ENCODE measurements around the gene IL17RD. TPM values are rescaled to one million over a fixed set of nuclear protein-coding genes. Genes with fewer than 3 reads are reported as not detected.

Gene IL17RD
- total RNA-seq, 2 donors from 2014 or later, result 3.1 to 7.9 TPM

DNA sequence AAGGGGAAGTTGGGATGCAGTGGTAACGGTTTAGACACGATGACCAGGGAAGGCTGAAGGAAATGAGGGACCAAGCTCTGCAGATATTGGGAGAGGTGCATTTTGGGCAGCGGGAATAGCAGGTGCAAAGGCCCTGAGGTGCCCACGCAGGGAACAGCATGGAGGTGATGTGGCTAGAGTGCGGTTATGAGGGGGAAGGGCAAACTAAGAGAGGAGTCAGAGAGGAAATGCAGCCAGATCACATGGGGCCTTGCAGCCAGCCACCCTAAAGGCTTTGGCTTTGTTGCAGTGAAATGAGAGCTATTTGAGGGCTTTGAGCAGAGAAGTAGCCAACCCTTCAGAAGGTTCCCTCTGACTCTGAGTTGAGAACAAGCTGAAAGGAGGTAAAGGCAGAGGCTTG is 102.1 kb downstream of the IL17RD start:
- ATAC-seq (ENCODE audit: insufficient number of reproducible peaks, low FRiP score, low read depth) (no peak), DNase-seq (ENCODE audit: low spot score) (no peak)
- no peak overlapping the region for H3K4me3 ChIP-seq
- no peak overlapping the region for H3K27ac ChIP-seq
- TF ChIP-seq, protein P1, sequence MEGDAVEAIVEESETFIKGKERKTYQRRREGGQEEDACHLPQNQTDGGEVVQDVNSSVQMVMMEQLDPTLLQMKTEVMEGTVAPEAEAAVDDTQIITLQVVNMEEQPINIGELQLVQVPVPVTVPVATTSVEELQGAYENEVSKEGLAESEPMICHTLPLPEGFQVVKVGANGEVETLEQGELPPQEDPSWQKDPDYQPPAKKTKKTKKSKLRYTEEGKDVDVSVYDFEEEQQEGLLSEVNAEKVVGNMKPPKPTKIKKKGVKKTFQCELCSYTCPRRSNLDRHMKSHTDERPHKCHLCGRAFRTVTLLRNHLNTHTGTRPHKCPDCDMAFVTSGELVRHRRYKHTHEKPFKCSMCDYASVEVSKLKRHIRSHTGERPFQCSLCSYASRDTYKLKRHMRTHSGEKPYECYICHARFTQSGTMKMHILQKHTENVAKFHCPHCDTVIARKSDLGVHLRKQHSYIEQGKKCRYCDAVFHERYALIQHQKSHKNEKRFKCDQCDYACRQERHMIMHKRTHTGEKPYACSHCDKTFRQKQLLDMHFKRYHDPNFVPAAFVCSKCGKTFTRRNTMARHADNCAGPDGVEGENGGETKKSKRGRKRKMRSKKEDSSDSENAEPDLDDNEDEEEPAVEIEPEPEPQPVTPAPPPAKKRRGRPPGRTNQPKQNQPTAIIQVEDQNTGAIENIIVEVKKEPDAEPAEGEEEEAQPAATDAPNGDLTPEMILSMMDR (IDR thresholded peaks at IDR 0.05), result no peak
- H3K36me3 ChIP-seq, result no peaks in the 10 kb centered on the region
- H3K27me3 ChIP-seq (replicated peaks; ENCODE audit: insufficient read depth), result no peaks in the 10 kb centered on the region
- peaks cover 12 to 27% of the 10 kb centered on the region in 2 donors for H3K4me1 ChIP-seq (ENCODE audit: control insufficient read depth in 1 of 2, low read depth in 2 of 2)
- H3K9me3 ChIP-seq, result no peaks in the 10 kb centered on the region

DNA sequence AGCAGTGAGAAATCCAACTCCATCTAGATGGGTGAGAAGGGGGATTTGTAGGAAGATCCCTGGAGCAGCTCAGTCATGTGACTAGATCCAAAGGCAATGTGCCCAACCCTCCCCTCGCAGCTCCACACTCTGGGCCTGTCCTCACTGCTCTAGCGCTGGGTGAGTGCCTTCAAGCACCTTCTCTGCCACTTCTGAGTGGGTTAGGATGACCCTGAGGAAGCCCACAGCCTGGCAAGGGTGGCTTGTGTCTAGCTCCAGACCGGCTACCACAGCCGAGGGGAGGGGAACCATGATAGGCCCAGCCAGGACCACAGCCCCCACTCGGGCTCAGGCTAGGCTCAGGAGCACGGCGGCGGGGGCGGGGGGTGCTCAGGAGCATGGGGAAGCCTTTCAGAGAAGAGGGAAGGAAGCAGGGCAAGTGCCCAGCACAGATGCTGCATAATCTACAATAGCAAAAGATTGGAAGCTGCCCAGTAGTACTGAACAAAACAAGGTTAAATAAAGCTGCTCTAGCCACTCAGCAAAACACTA is 103.0 kb downstream of the IL17RD start:
- Histone ChIP-seq H3K9me3 (no peaks in the 10 kb centered on the region), H3K27me3 (replicated peaks; ENCODE audit: insufficient read depth) (no peaks in the 10 kb centered on the region), H3K36me3 (no peaks in the 10 kb centered on the region), H3K27ac (peak overlapping the region in 1 of 2 donors; percentile 7), H3K4me3 (no peak overlapping the region), H3K4me1 (ENCODE audit: control insufficient read depth in 1 of 2, low read depth in 2 of 2) (peaks cover 8 to 21% of the 10 kb centered on the region in 2 donors)
- ATAC-seq (ENCODE audit: insufficient number of reproducible peaks, low FRiP score, low read depth) (no peak), DNase-seq (ENCODE audit: low spot score) (no peak)
- TF ChIP-seq, protein P1 (IDR thresholded peaks at IDR 0.05), result no peak

DNA sequence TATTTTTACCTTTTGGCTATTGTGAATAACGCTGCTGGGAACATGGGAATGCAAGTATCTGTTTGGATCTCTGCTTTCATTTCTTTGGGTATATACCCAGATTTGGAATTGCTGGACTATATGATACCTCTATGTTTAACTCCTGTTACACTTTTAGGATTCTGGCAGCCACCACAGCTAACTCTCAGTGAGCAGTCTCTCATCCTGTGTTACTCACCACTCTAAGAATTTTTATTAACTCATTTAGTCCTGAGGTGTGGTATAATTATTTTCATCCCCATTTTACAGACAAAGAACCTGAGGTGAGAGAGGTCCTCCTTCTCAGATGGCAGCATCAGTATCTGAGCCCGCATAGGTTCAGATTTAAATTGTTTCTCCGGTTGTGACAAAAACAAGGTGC is 103.6 kb downstream of the IL17RD start:
- ATAC-seq (ENCODE audit: insufficient number of reproducible peaks, low FRiP score, low read depth) (no peak), DNase-seq (ENCODE audit: low spot score) (no peak)
- Histone ChIP-seq H3K9me3 (no peaks in the 10 kb centered on the region), H3K4me1 (ENCODE audit: control insufficient read depth in 1 of 2, low read depth in 2 of 2) (peaks cover 8 to 21% of the 10 kb centered on the region in 2 donors), H3K4me3 (no peak overlapping the region), H3K27ac (peak overlapping the region in 1 of 2 donors; percentile 7), H3K36me3 (no peaks in the 10 kb centered on the region), H3K27me3 (replicated peaks; ENCODE audit: insufficient read depth) (no peaks in the 10 kb centered on the region)
- TF ChIP-seq, protein P1 (IDR thresholded peaks at IDR 0.05), result no peak

DNA sequence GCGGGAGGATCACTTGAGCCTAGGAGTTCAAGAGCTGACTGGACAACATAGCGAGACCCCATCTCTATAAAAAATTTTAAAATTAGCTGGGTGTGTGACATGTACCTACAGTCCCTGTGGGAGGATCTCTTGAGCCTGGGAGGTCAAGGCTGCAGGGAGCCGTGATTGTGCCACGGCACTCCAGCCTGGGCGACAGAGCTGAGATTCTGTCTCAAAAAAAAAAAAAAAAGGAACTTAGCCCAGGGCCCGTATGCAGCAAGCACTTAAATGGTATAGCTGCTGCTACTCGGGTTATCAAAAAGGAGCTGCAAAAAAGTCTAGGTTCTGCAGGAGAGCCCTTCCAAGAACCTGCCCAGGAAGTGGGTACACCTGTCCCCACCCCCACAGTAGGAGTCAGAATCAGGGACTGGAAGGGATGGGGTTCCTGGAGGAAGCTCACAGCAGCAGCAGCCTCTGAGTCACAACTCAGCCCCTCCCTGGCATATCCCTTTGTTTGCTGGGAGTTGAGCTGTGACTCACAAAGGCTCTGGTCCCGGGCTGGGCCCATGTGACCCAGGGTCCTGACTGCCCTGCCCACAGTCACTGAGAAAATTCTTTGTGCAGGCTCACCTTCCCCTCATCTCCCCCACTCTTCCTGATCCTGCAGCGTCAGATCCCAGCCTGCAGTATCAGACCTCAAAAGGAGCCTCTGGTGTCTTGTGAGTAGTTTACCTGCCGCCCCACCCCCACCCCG is 104.9 kb downstream of the IL17RD start, which contains the start of gene SPATA12:
Gene SPATA12 (plus strand): TSS at position 576 of the 733 bp plus-strand sequence. CDS start 13,031 bp downstream, outside the sequence.
- Histone ChIP-seq H3K4me3 (peak within 1 kb of the TSS; percentile 5), H3K27ac (no peak within 1 kb of the TSS), H3K4me1 (ENCODE audit: control insufficient read depth in 1 of 2, low read depth in 2 of 2) (peaks cover 8 to 21% of the 10 kb centered on the region in 2 donors), H3K36me3 (no peaks in the 10 kb centered on the region), H3K9me3 (no peaks in the 10 kb centered on the region), H3K27me3 (replicated peaks; ENCODE audit: insufficient read depth) (no peaks in the 10 kb centered on the region)
- peak; percentile 40 for DNase-seq (ENCODE audit: low spot score)
- peak; percentile 82 for ATAC-seq (ENCODE audit: insufficient number of reproducible peaks, low FRiP score, low read depth)
- TF ChIP-seq, protein P1 (IDR thresholded peaks at IDR 0.05), result no peak

GRCh38 chr3:57059411-57059810 is 105.7 kb downstream of the IL17RD start:
- Histone ChIP-seq H3K9me3 (no peaks in the 10 kb centered on the region), H3K4me3 (no peak overlapping the region), H3K27ac (no peak overlapping the region), H3K36me3 (no peaks in the 10 kb centered on the region), H3K4me1 (ENCODE audit: control insufficient read depth in 1 of 2, low read depth in 2 of 2) (peaks cover 8 to 21% of the 10 kb centered on the region in 2 donors), H3K27me3 (replicated peaks; ENCODE audit: insufficient read depth) (no peaks in the 10 kb centered on the region)
- DNase-seq (ENCODE audit: low spot score) (no peak), ATAC-seq (ENCODE audit: insufficient number of reproducible peaks, low FRiP score, low read depth) (no peak)
- TF ChIP-seq, protein P1 (IDR thresholded peaks at IDR 0.05), result no peak

Measured in thoracic aorta (tissue), 2 donors.